ENCODE data around the gene PGC.
A peak's percentile ranks its signal among the peaks of the same experiment; 100 is the strongest.

The PGC gene

DNA sequence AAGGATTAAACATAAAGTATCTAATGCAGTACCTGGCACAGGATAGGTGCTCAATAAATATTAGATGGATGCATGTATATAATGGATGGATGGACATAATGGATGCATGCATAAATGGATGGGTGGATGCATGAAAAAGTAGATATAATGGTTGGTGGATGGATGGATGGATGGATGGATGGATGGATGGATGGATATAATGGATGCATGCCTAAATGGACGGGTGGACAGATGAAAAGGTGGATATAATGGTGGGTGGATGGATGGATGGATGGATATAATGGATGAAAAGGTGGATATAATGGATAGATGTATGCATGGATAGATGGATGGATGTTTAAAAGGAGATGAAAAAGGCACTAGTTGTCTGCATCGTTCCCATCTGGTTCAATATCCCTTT lies 37.8 kb downstream of the PGC start:
- no peak for DNase-seq

DNA sequence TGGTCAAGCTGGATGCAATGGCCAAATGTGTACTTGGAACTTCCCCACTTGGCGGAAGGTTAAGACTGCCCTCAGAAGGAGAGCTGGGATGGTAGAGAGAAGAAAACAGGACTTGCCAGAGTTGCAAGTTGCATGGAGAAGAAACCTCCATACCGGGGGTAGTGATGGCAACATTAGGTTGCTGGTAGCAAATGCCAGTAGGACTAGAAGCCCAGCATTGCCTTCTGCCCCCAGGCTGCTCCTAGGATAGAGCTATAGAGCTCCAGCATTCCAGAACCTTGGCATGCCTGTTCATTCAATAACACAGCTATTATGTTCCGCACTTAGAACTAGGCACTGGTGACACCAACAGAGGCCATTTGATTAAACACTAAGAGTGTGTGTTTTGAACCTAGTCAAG lies 38.3 kb downstream of the PGC start:
- Histone ChIP-seq H2BK12ac (ENCODE audit: low read length) (no peak overlapping the region), H3K18ac (ENCODE audit: low read length) (no peak overlapping the region), H4K12ac (ENCODE audit: low read depth, low read length) (no peak overlapping the region), H4K8ac (ENCODE audit: low read depth, low read length) (no peak overlapping the region), H3K79me1 (ENCODE audit: low read length) (no peaks in the 10 kb centered on the region), H3K4me1 (ENCODE audit: control insufficient read depth in 1 of 2, insufficient read depth in 2 of 2, low read length in 2 of 2) (peaks cover 4 to 13% of the 10 kb centered on the region in 2 experiments), H3K9me3 (ENCODE audit: insufficient read depth, low read depth, low read length) (peaks cover 2% of the 10 kb centered on the region), H3K4ac (ENCODE audit: low read depth, low read length) (no peak overlapping the region), H3K27ac (ENCODE audit: low read depth, low read length) (no peak overlapping the region), H3K27me3 (ENCODE audit: insufficient read depth, low read length) (no peaks in the 10 kb centered on the region), H3K4me3 (ENCODE audit: low read depth, low read length) (no peak overlapping the region), H2AFZ (ENCODE audit: insufficient read depth, low read length, poor library complexity) (no peak overlapping the region), H3K9ac (ENCODE audit: low read length) (no peak overlapping the region), H2BK5ac (ENCODE audit: low read depth, low read length, poor library complexity) (no peak overlapping the region), H4K91ac (ENCODE audit: low read depth, low read length) (no peak overlapping the region), H2BK120ac (ENCODE audit: insufficient read depth, low read length, poor library complexity) (no peak overlapping the region), H3K23ac (ENCODE audit: low read length) (no peak overlapping the region), H3K79me2 (ENCODE audit: control insufficient read depth, insufficient read depth, low read length, poor library complexity) (no peaks in the 10 kb centered on the region), H3K14ac (ENCODE audit: low read length) (no peak overlapping the region), H2AK5ac (ENCODE audit: low read length) (no peak overlapping the region), H3K4me2 (ENCODE audit: low read length) (no peak overlapping the region), H3K36me3 (ENCODE audit: control insufficient read depth in 1 of 2, insufficient read depth in 2 of 2, low read length in 2 of 2) (no peaks in the 10 kb centered on the region)
- WGBS (ENCODE audit: extremely low coverage, insufficient coverage, insufficient read length) = no CpG with 5 or more reads among the region's 3 CpGs
- peak; percentile 77 to 78 for DNase-seq

More for the DNA sequence above, 37.8 kb downstream of the PGC start:
- H3K27ac ChIP-seq (ENCODE audit: low read depth, low read length) = no peak overlapping the region
- H2AK5ac ChIP-seq (ENCODE audit: low read length) = no peak overlapping the region
- no peak overlapping the region for H2BK12ac ChIP-seq (ENCODE audit: low read length)
- H4K8ac ChIP-seq (ENCODE audit: low read depth, low read length) = no peak overlapping the region
- no peak overlapping the region for H2BK5ac ChIP-seq (ENCODE audit: low read depth, low read length, poor library complexity)
- no peaks in the 10 kb centered on the region for H3K36me3 ChIP-seq (ENCODE audit: control insufficient read depth in 1 of 2, insufficient read depth in 2 of 2, low read length in 2 of 2)
- H3K4me3 ChIP-seq (ENCODE audit: low read depth, low read length) = no peak overlapping the region
- no peaks in the 10 kb centered on the region for H3K79me1 ChIP-seq (ENCODE audit: low read length)
- no peak overlapping the region for H3K23ac ChIP-seq (ENCODE audit: low read length)
- peaks cover 4 to 14% of the 10 kb centered on the region in 2 experiments for H3K4me1 ChIP-seq (ENCODE audit: control insufficient read depth in 1 of 2, insufficient read depth in 2 of 2, low read length in 2 of 2)
- H3K14ac ChIP-seq (ENCODE audit: low read length) = no peak overlapping the region
- H3K9ac ChIP-seq (ENCODE audit: low read length) = no peak overlapping the region
- no peak overlapping the region for H3K4ac ChIP-seq (ENCODE audit: low read depth, low read length)
- H3K79me2 ChIP-seq (ENCODE audit: control insufficient read depth, insufficient read depth, low read length, poor library complexity) = no peaks in the 10 kb centered on the region
- H3K27me3 ChIP-seq (ENCODE audit: insufficient read depth, low read length) = no peaks in the 10 kb centered on the region
- no peak overlapping the region for H2AFZ ChIP-seq (ENCODE audit: insufficient read depth, low read length, poor library complexity)
- H2BK120ac ChIP-seq (ENCODE audit: insufficient read depth, low read length, poor library complexity) = no peak overlapping the region
- H3K9me3 ChIP-seq (ENCODE audit: insufficient read depth, low read depth, low read length) = peaks cover 4% of the 10 kb centered on the region
- WGBS (ENCODE audit: extremely low coverage, insufficient coverage, insufficient read length) = no CpG with 5 or more reads among the region's 2 CpGs
- no peak overlapping the region for H3K4me2 ChIP-seq (ENCODE audit: low read length)
- H3K18ac ChIP-seq (ENCODE audit: low read length) = no peak overlapping the region
- no peak overlapping the region for H4K91ac ChIP-seq (ENCODE audit: low read depth, low read length)
- H4K12ac ChIP-seq (ENCODE audit: low read depth, low read length) = no peak overlapping the region

DNA sequence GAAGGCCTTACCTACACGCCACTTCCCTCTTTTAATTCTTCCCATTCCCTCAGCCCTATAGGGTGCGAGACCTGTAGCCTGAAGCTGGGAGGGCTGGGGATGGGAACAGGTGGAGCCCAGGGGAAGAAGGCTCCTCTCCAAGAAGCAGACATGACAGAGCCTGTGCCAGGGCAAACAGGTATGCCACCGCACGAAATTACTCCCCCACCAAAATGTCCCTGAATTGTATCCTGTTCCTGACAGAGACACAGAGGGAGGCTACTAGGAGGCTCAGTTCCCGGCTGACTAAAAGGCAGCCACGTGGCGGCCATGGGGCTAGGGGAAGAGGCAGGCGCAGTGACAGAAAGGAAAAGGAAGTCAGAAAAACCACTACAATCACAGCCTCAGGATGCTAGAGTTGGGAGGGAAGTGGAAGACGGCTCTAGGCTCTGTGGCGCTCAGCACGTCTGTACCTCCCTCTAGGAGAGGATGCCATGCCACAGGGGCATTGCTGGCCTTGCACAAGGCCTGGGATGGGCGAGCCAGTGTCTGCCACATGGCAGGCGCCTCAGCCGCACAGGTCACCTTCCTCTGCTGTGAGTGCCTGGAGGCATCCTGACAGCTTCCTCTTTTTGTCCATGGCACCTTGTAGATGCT lies 39.5 kb downstream of the PGC start:
- H3K36me3 ChIP-seq (ENCODE audit: control insufficient read depth in 1 of 2, insufficient read depth in 2 of 2, low read length in 2 of 2) = no peaks in the 10 kb centered on the region
- no peak overlapping the region for H2AFZ ChIP-seq (ENCODE audit: insufficient read depth, low read length, poor library complexity)
- H3K79me2 ChIP-seq (ENCODE audit: control insufficient read depth, insufficient read depth, low read length, poor library complexity) = no peaks in the 10 kb centered on the region
- H3K23ac ChIP-seq (ENCODE audit: low read length) = no peak overlapping the region
- DNase-seq = peak in 1 of 2 donors; percentile 8
- H3K4me1 ChIP-seq (ENCODE audit: control insufficient read depth in 1 of 2, insufficient read depth in 2 of 2, low read length in 2 of 2) = peaks cover 0 to 3% of the 10 kb centered on the region in 2 experiments
- no peak overlapping the region for H2BK120ac ChIP-seq (ENCODE audit: insufficient read depth, low read length, poor library complexity)
- no peak overlapping the region for H3K4me2 ChIP-seq (ENCODE audit: low read length)
- H3K18ac ChIP-seq (ENCODE audit: low read length) = no peak overlapping the region
- no peak overlapping the region for H4K12ac ChIP-seq (ENCODE audit: low read depth, low read length)
- H3K27ac ChIP-seq (ENCODE audit: low read depth, low read length) = no peak overlapping the region
- no CpG with 5 or more reads among the region's 14 CpGs for WGBS (ENCODE audit: extremely low coverage, insufficient coverage, insufficient read length)
- no peak overlapping the region for H3K4ac ChIP-seq (ENCODE audit: low read depth, low read length)
- H3K4me3 ChIP-seq (ENCODE audit: low read depth, low read length) = no peak overlapping the region
- H4K8ac ChIP-seq (ENCODE audit: low read depth, low read length) = no peak overlapping the region
- no peak overlapping the region for H2BK12ac ChIP-seq (ENCODE audit: low read length)
- H3K27me3 ChIP-seq (ENCODE audit: insufficient read depth, low read length) = no peaks in the 10 kb centered on the region
- no peak overlapping the region for H2AK5ac ChIP-seq (ENCODE audit: low read length)
- no peaks in the 10 kb centered on the region for H3K79me1 ChIP-seq (ENCODE audit: low read length)
- H3K9ac ChIP-seq (ENCODE audit: low read length) = no peak overlapping the region
- H3K9me3 ChIP-seq (ENCODE audit: insufficient read depth, low read depth, low read length) = no peaks in the 10 kb centered on the region
- no peak overlapping the region for H4K91ac ChIP-seq (ENCODE audit: low read depth, low read length)
- H2BK5ac ChIP-seq (ENCODE audit: low read depth, low read length, poor library complexity) = no peak overlapping the region
- no peak overlapping the region for H3K14ac ChIP-seq (ENCODE audit: low read length)

- Histone ChIP-seq H2AFZ (ENCODE audit: insufficient read depth, low read length, poor library complexity) (peak overlapping the region; percentile 42), H3K9me3 (ENCODE audit: insufficient read depth, low read depth, low read length) (no peaks in the 10 kb centered on the region), H3K27me3 (ENCODE audit: insufficient read depth, low read length) (no peaks in the 10 kb centered on the region), H3K23ac (ENCODE audit: low read length) (no peak overlapping the region), H3K4me2 (ENCODE audit: low read length) (no peak overlapping the region), H2BK12ac (ENCODE audit: low read length) (no peak overlapping the region), H3K36me3 (ENCODE audit: control insufficient read depth in 1 of 2, insufficient read depth in 2 of 2, low read length in 2 of 2) (no peaks in the 10 kb centered on the region), H3K79me2 (ENCODE audit: control insufficient read depth, insufficient read depth, low read length, poor library complexity) (no peaks in the 10 kb centered on the region), H3K79me1 (ENCODE audit: low read length) (no peaks in the 10 kb centered on the region), H3K4me3 (ENCODE audit: low read depth, low read length) (no peak overlapping the region), H3K4ac (ENCODE audit: low read depth, low read length) (no peak overlapping the region), H4K91ac (ENCODE audit: low read depth, low read length) (no peak overlapping the region), H3K14ac (ENCODE audit: low read length) (no peak overlapping the region), H3K9ac (ENCODE audit: low read length) (no peak overlapping the region), H4K12ac (ENCODE audit: low read depth, low read length) (no peak overlapping the region), H2BK120ac (ENCODE audit: insufficient read depth, low read length, poor library complexity) (no peak overlapping the region), H4K8ac (ENCODE audit: low read depth, low read length) (no peak overlapping the region), H3K4me1 (ENCODE audit: control insufficient read depth in 1 of 2, insufficient read depth in 2 of 2, low read length in 2 of 2) (peaks cover 0 to 3% of the 10 kb centered on the region in 2 experiments), H2AK5ac (ENCODE audit: low read length) (no peak overlapping the region), H3K18ac (ENCODE audit: low read length) (no peak overlapping the region), H2BK5ac (ENCODE audit: low read depth, low read length, poor library complexity) (no peak overlapping the region), H3K27ac (ENCODE audit: low read depth, low read length) (no peak overlapping the region)
- WGBS (ENCODE audit: extremely low coverage, insufficient coverage, insufficient read length) = no CpG with 5 or more reads among the region's 9 CpGs
- DNase-seq = no peak
These were observed 40.2 kb downstream of the PGC start for GRCh38 chr6:41706876-41707564.

All from trophoblast cell (in vitro differentiated cells and primary cell).